Stimulated activated CD8-positive, alpha-beta memory T cell treated with anti-CD3 and anti-CD28 coated beads, Interleukin-15, amount 100 ng/mL, for 4 hours (primary cell): Measurements from ENCODE around the gene PMPCB.

Experiments used
- DNase-seq, 2 donors: peaks; one replicate each; pipeline ENCODE4 v3.0.0-alpha.2; 2020; ENCODE audit warnings: low read depth in 2 of 2

Gene PMPCB

DNA sequence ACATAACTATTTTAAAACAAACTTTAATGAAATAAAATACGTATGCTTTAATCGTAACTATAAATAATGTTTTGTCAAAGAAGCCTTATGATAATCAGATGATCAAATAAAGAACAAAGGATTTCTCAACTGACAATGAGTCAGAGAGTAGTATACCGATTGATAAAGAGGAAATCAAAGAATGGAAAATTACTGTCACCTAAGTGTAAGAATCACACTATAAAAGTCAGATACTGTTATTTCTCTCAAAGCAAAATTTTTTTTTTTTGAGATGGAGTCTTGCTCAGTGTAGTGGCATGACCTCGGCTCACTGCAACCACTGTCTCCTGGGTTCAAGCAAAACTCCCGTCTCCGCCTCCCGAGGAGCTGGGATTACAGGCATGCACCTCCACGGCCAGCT, 28.5 kb downstream of the PMPCB start:
- no peak for DNase-seq

DNA sequence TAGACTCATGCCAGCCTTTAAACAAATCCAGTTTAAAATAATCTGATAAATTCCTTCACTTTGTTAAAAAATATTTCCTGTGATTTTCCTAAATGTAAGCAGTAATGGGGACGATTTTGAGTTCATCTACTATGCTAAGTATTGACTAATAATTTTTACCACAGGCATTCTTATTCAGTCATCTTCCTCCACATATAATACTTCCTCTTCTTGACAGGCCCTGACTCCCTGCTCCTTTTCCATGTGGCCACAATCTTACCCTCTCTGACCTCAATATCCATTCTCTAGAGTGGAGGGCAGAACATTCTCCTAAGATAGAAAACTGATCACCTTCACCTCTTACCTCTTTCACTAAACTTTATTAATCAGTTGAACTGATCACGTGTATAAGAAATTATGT, 39.5 kb downstream of the PMPCB start:
- DNase-seq, result no peak

DNA sequence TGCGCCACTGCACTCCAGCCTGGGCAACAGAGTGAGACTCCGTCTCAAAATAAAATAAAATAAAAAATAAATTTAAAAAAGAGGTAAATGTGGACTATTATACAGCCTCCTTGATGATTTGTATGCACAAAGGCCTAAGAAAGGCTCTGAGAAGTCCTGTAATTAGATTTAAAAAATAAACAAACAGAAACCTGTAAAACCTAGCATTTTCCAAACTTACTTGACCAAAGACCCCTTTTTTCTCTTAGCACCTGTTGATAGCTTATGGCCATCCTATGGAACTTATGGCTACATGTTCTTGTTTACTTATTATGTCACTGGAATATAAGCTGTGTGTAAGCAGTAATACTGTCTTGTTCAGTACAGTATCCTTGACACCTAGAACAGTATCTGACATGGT, 41.6 kb downstream of the PMPCB start:
- DNase-seq, result no peak

DNA sequence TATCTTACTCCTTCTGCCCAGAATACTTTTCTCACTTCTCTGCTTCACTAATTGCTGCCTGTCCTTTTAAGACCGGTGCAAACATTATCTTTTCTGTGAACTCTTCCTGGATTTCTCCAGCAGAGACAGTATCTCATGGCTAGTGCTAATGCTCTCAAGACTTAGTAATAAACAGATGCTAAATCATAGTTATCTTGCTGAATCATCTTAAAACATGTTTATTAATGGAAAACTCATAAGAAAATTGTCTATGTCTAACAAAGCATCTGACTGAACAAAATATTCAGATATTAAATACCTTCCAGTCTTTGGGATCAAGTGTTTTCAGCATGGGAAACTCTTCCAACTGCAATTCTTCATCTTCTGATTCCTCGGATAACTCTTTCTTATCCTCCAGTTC, 44.2 kb downstream of the PMPCB start:
- no peak for DNase-seq

DNA sequence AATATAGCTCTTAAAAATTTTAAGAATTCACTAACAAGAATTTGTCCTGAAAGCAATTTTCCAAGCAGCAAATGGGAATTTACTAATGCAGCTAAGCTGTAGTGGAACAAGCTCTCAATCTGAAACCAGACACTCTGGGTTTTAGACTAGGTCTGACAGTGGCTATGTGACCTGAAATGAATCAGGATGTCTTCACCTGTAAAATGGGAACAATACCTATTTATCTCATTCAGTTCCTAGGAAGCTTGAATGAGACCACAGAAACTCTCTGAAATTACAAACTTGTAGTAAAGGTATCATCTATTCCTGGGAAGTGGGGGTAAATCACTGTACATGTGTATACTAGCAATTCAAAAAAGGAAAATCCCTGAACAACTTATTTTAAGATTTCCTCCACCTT, 46.1 kb downstream of the PMPCB start:
- no peak for DNase-seq

DNA sequence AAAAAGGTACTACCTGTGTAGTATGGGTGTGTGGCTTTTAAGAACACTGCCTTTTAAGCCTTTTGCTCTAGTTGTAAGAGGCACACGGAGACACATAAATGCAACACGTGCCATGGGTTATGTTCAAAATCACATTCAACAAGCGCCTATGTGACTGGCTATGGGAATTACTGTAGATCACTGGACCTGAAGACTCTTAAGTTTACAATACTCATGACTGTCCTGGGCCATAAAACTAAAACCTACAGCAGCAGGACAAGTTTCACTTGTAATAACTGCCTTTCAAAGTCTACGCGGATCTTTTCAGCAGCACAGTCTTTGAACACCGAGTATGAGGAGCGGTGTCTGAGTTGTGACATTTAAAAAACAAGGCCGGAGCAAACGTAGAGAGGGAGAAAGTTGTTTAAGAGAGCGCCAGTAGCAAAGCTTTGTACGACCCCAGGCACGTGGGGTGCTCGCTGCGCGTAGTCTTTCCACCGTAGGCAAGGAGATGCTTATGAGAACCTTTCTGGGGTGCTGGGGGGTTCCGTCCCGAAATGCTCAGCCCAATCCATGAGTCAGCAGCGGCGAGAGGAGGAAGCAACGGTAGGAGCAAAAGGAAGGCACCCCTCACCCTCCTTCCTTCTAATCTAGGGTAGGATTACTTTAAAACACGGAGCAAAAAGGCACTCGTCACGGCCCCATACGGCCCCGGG, 46.7 kb downstream of the PMPCB start:
- DNase-seq, result peak; percentile 20 to 24

DNA sequence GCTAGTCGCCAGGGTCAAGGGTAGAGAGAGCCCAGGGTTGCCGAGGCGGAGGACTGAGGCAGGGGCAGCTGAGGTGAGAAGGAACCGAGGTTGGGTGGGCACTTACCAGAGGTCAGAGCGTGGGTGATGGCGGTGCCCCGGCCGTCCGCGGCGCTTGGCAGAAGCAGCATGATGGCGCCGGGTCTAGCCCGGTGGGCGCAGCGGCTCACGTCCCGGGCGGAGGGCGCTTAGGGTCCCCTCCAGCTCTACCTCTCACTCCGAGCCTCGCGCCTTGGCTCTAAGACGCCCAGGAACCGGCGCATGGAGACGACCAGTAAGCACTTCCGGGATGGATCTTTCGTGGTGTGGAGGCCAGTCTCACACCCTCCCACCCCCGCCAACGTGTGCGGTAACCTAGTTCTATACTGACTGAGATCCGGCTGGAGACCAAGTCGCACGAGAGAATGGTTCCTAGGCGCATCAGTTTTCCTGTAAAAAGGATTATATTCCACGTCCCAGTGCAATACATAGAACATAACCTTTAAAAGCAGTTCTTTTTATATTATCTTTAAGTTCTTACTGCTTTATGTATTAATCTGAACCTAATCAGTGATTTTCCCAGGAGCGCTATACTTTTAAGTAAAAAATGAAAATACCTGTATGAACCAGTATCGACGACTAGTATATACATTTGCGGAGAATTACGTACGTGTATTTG, 47.4 kb downstream of the PMPCB start, which contains the start of gene DNAJC2:
DNAJC2 (minus strand) TSS at position 315 of the 697 bp plus-strand sequence; CDS start at position 170, 145 bp downstream.
- DNase-seq, result peak; percentile 70 to 80

DNA sequence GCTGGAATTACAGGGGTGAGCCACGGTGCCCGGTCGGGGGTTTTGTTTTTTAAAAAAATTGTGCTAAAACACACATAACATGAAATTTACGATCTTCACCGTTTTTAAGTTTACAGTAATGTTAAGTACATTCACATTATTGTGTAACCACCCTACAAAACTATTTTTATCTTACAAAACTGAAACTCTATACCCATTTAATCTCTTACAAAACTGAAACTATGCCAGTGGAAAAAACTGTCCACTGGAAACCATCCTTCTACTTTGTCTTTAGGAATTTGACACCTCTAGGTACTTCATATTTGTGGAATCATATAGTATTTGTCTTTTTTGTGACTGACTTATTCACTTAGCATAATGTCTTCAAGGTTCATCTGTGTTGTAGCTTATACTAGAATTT, 49.2 kb downstream of the PMPCB start:
- no peak for DNase-seq

DNA sequence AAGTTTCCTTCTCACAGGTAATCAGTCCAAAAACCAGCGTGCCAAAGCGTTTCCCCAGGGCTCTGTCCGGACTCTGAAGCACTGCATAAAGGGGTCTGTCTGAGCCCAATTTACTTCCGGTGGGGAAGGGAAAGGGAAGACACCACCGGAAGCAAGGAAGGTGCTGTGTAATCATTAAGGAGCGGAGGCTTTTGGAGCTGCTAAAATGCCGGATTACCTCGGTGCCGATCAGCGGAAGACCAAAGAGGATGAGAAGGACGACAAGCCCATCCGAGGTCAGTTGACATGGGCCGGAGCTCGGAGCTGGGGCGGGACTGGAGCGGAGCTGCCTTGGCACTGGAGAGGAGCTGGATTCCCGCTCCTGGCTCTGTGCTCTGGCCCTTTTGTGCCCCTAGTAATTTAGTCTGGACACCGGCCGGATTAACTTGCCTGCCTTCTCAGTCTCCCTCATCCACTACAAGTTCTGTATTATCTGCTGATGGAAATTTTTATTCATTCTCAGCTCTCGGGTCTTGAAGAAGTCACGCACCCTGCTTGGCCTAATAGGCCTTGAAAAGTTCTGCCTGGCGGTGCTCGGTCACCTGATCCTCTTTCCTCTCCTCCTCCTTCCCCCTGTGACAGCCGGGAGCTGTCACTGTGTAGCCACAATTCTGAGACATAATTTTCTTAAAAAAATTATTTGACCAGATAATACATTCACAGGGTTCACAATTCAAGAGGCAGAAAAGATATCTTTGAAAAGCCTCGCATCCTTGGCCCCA, 50.5 kb downstream of the PMPCB start, which contains the start of gene PSMC2:
PSMC2 (plus strand) TSS at position 137 of the 761 bp plus-strand sequence; CDS start at position 206, 69 bp downstream.
- peak; percentile 57 to 69 for DNase-seq

DNA sequence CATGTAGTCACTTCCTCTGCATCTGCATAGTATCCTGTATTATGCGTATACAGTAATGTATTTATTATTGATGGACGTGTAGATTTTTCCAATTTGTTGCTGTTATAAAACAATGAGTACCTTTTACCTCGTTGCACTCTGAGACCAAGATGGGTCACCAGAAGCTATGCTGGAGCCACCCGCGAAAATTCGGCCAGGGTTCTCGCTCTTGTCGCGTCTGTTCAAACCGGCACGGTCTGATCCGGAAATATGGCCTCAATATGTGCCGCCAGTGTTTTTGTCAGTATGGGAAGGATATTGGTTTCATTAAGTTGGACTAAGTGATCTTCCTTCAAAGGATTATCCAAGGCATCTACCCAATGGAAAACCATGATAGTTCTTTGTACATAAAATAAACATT, 51.2 kb downstream of the PMPCB start:
- no peak for DNase-seq

DNA sequence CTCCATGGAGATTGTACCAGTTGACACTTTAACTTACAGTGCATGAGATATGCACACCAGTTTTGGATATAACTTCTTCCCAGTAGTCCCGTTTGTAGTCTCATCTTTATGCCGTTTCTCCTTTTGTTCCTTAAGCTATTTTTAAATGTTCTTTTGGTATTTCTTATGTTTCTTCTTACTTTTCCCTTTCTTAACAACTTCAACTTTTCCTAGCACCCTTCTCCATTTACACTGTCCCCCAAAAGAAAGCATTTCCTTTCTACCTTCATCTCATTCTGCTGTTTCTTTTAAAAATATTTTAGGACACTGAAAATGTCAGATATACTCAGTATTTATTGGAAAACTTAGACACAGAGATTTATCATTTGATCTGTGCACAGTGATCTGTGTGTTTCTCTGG, 51.7 kb downstream of the PMPCB start:
- DNase-seq, result no peak

DNA sequence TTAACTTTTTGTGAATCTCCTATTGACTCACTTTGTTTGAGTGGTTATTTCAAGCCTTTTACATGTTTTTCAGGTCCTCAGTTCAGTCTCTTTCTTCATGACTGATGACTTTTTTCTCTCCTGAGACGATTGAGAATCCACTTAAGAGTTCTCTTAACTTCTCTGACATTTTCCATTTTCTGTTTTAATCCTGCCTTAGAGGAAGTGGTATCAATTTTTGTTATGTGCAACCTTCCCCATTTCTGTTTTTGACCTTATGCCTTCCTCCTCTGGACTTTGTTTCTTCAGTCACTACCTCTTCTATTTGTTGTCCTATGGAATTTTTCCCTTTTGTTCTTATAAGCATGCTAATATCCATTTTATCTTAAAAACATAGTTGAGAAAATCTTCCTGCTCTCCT, 52.6 kb downstream of the PMPCB start:
- DNase-seq, result no peak
